Stomach (tissue), 9 donors: Measurements from ENCODE around the gene CCNE1. TPM values are rescaled to one million over a fixed set of nuclear protein-coding genes. Genes with fewer than 3 reads are reported as not detected.

ENCODE experiments used
- DNase-seq, 2 donors: peaks; one replicate each; pipeline versions ENCODE4 v3.0.0 to v3.0.0-alpha.2; 2013 to 2019
- H3K27ac ChIP-seq, 5 donors: fragments of 200-600 bp in 4 of 5; sonication (generic) in 4 of 5; one replicate each; pipeline ENCODE4 v1.5.1; 2013 to 2019; ENCODE audit warnings: mild to moderate bottlenecking in 1 of 5, moderate library complexity in 1 of 5
- H3K27me3 ChIP-seq, 3 donors: fragments of 200-600 bp; sonication (generic); one replicate each; pipeline ENCODE4 v1.5.1; 2017 to 2019; ENCODE audit warnings: mixed run types in 1 of 3
- H3K36me3 ChIP-seq, 4 donors: fragments of 200-600 bp; sonication (generic); 1 replicate in 3 of 4; 2 replicates in 1 of 4; pipeline ENCODE4 v1.5.1; 2016 to 2019
- H3K4me1 ChIP-seq, 4 donors: fragments of 200-600 bp; sonication (generic); one replicate each; pipeline ENCODE4 v1.5.1; 2016 to 2019
- H3K4me3 ChIP-seq, 4 donors: fragments of 200-600 bp; sonication (generic) in 3 of 4; one replicate each; pipeline ENCODE4 v1.5.1; 2016 to 2019; ENCODE audit warnings: mild to moderate bottlenecking in 1 of 4
- H3K9me3 ChIP-seq, 4 donors: fragments of 200-600 bp; sonication (generic); one replicate each; pipeline ENCODE4 v1.5.1; 2016 to 2019
- EP300 ChIP-seq: sonication (generic); formaldehyde crosslinking; IDR thresholded peaks from one replicate; pipeline ENCODE4 v1.6.1; 2017; ENCODE audit warnings: antibody characterized with exemption
- POLR2A ChIP-seq, 4 donors: fragments of 450-650 bp; IDR thresholded peaks; one replicate each; pipeline ENCODE4 v1.6.1; 2016; ENCODE audit warnings: antibody characterized with exemption in 4 of 4, control low read depth in 2 of 4, mild to moderate bottlenecking in 1 of 4, moderate library complexity in 1 of 4
- POLR2AphosphoS5 ChIP-seq, 3 donors: sonication (generic); formaldehyde crosslinking; IDR thresholded peaks; one replicate each; pipeline ENCODE4 v1.6.1; 2016; ENCODE audit warnings: antibody characterized with exemption in 3 of 3
- WGBS, 5 donors: extraction: QIAGEN DNeasy Blood & Tissue Kit in 3 of 5; methylation state at CpG; one replicate each; pipeline versions ENCODE4 v1.1.5 to v1.1.7; 2013 to 2018; 5-methylcytosine and 5-hydroxymethylcytosine counted together
- intact Hi-C: fragments of 100-400 bp; cut with DNase I; formaldehyde crosslinking; loops from one replicate; pipeline ENCODE4 v1.15.1; 2023; ENCODE audit warnings: low total_unique reads
- polyA plus RNA-seq, 3 donors: library from polyadenylated mRNA; stranded (reverse); fragments of 200-250 nt; gene quantifications; one replicate each; pipeline ENCODE4 v1.2.3, GENCODE V29; 2013
- total RNA-seq, 5 donors: library from RNA; depleted of rRNA; stranded (reverse); fragments of >200 nt; gene quantifications; one replicate each; pipeline versions ENCODE4 v1.1.0 to v1.2.3, GENCODE V29; 2014 to 2016
- TF ChIP-seq, protein P1 (sequence below), 7 experiments: fragments of 450-650 bp in 4 of 7; fragments of 200-600 bp in 3 of 7; sonication (generic) in 3 of 7; IDR thresholded peaks; one replicate each; pipeline ENCODE4 v1.5.1; 2016 to 2019; ENCODE audit warnings: antibody characterized with exemption in 7 of 7, control low read depth in 2 of 7, mild to moderate bottlenecking in 1 of 7
- donor health status: healthy with polysubstance abuse.
- donor health status: Bipolar disorder and iron deficiency.
- donor health status: healthy.

Gene CCNE1
- total and polyA plus RNA-seq, 8 donors, result 1.7 to 3.7 (median 3.1) TPM; not detected in 3

DNA sequence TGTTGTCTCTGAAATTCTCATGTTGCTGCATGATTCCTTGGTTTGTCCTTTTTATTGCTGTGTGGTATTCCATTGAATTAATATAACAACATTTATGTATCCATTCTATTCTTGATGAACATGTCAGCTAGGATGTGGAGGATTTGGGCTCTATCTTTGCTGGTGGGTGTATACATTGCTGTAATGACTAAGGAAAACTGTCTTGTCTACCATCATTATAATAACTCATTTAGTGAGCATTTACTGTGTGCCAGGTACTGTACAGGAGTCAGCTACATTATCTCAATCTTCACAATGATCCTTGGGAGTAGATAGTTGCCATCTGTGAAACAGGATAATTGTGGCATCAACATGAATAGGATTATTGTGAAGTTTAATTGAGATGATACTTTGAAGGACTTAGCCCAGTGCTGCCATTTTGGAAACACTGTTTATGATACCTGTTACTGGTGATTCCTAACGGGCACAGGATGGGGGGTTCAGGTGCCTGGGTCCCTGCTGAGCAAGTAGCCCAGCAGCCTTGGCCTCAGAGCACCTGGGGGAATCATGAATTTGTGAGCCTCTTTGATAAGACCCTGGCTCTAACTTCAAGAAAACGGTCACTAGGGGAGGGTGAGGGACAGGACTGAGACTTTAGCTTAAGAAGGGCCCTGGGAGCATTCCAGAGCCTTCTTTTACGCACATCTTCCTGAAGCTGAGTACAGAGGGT lies 1.8 kb upstream of the CCNE1 start:
- TF ChIP-seq POLR2A (IDR thresholded peaks at IDR 0.05) (no peak), EP300 (no peak), POLR2AphosphoS5 (IDR thresholded peaks at IDR 0.05) (no peak)
- TF ChIP-seq, protein P1, sequence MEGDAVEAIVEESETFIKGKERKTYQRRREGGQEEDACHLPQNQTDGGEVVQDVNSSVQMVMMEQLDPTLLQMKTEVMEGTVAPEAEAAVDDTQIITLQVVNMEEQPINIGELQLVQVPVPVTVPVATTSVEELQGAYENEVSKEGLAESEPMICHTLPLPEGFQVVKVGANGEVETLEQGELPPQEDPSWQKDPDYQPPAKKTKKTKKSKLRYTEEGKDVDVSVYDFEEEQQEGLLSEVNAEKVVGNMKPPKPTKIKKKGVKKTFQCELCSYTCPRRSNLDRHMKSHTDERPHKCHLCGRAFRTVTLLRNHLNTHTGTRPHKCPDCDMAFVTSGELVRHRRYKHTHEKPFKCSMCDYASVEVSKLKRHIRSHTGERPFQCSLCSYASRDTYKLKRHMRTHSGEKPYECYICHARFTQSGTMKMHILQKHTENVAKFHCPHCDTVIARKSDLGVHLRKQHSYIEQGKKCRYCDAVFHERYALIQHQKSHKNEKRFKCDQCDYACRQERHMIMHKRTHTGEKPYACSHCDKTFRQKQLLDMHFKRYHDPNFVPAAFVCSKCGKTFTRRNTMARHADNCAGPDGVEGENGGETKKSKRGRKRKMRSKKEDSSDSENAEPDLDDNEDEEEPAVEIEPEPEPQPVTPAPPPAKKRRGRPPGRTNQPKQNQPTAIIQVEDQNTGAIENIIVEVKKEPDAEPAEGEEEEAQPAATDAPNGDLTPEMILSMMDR (IDR thresholded peaks at IDR 0.05), result no peak
- Histone ChIP-seq H3K27me3 (no peaks in the 10 kb centered on the region), H3K4me1 (peaks cover 10 to 23% (median 17%) of the 10 kb centered on the region in 4 donors), H3K27ac (peak overlapping the region in 2 of 5 donors; percentile 9 to 80), H3K36me3 (no peaks in the 10 kb centered on the region), H3K4me3 (no peak overlapping the region), H3K9me3 (no peaks in the 10 kb centered on the region)
- intact Hi-C loops, result loop anchor here (5.0 kb wide), 1 partner anchor 37 kb away; no protein-coding TSS in a partner anchor
- 78 to 88% (median 80%) methylated on average over 3 of the region's 3 CpGs for WGBS, 5 donors
- DNase-seq, result no peak

DNA sequence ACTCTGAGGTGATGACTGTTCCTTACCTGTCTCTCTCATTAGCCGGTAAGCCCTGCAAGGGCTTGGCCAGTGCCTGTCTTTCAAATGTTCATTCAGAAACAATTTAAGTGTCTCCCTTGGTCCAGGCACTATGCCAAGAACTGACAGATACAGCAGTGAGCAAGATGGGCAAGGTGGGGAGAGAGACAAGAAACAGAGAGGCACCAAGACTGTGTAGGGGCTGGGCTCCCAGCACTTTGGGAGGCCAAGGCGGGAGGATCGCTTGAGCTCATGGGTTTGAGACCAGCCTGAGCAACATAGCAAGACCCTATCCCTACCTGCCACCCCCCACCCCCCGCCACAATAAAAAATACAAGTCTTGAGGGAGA lies 1.3 kb upstream of the CCNE1 start:
- Histone ChIP-seq H3K9me3 (no peaks in the 10 kb centered on the region), H3K4me1 (peaks cover 10 to 22% (median 15%) of the 10 kb centered on the region in 4 donors), H3K36me3 (no peaks in the 10 kb centered on the region), H3K27ac (peak overlapping the region in 2 of 5 donors; percentile 9 to 80), H3K4me3 (no peak overlapping the region), H3K27me3 (no peaks in the 10 kb centered on the region)
- WGBS, 5 donors, result 77 to 92% (median 91%) methylated on average over 4 of the region's 4 CpGs
- DNase-seq, result peak in 1 of 2 donors; percentile 57
- TF ChIP-seq POLR2A (IDR thresholded peaks at IDR 0.05), result no peak
- TF ChIP-seq, protein P1 (IDR thresholded peaks at IDR 0.05), result no peak
- no peak for TF ChIP-seq POLR2AphosphoS5 (IDR thresholded peaks at IDR 0.05)
- TF ChIP-seq EP300, result no peak
- intact Hi-C loops, result loop anchor here (5.0 kb wide), 1 partner anchor 37 kb away; no protein-coding TSS in a partner anchor

DNA sequence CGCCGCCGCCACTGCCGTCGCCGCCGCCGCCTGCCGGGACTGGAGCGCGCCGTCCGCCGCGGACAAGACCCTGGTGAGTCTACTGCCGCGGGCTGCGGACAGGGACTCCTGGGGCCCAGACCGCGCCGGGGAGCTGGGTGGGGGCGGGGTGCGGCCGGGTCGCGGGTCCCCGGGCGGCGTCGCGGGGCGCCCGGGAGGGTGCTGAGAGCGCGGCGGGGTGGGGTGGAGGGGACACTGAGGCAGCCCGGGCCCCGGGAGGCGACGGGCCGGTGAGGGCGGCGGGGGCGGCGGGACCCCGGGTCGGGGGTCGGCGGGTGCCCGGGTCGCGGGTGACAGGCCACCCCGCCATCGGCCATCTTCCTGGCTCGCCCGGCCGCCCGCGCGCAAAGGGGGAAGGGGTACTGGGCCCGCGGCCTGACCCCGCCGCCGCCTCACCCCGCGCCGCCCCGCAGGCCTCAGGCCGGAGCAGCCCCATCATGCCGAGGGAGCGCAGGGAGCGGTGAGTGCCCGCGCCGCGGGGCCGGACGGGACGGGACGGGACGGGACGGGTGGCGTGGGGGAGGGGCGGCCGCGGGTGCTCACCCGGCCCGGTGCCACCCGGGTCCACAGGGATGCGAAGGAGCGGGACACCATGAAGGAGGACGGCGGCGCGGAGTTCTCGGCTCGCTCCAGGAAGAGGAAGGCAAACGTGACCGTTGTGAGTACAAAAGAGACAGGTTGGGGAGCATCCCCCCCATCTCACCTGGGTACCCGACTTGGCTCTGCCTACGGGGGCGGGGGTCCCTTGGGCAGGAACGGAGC lies 489 bp downstream of the CCNE1 start:
- H3K4me1 ChIP-seq, result peaks cover 10 to 19% (median 15%) of the 10 kb centered on the region in 4 donors
- no peaks in the 10 kb centered on the region for H3K36me3 ChIP-seq
- peak overlapping the region in 2 of 5 donors; percentile 67 to 69 for H3K27ac ChIP-seq
- H3K4me3 ChIP-seq, result peak overlapping the region; percentile 57 to 79 (median 63)
- intact Hi-C loops, result loop anchor here (5.0 kb wide), 1 partner anchor 35 kb away; no protein-coding TSS in a partner anchor
- H3K9me3 ChIP-seq, result no peaks in the 10 kb centered on the region
- TF ChIP-seq, protein P1 (IDR thresholded peaks at IDR 0.05), result no peak
- no peak for TF ChIP-seq POLR2A (IDR thresholded peaks at IDR 0.05)
- TF ChIP-seq POLR2AphosphoS5 (IDR thresholded peaks at IDR 0.05), result no peak
- TF ChIP-seq EP300, result no peak
- DNase-seq, result peak; percentile 27 to 40
- H3K27me3 ChIP-seq, result no peaks in the 10 kb centered on the region
- 2 to 7% (median 4%) methylated on average over 19 to 102 of the region's 104 CpGs for WGBS, 5 donors

DNA sequence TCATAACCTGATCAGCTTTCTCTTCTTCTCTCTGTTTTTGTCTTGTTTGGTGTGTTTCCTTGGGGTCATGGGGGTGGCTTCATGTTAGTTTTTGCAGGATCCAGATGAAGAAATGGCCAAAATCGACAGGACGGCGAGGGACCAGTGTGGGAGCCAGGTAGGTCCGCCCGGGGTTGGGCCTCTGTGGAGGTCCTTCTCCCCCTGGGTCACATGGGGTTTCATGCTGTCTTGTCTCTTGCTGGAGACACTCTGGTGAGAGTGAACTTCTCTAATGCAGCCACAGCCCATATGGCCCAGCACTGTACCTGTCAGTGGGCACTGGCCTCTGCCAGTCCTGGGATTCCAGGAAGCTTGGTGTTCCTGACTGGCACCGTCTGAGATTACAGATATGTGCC lies 1.1 kb downstream of the CCNE1 start:
- intact Hi-C loops, result loop anchor here (5.0 kb wide), 1 partner anchor 34 kb away; no protein-coding TSS in a partner anchor
- no peak for DNase-seq
- Histone ChIP-seq H3K27me3 (no peaks in the 10 kb centered on the region), H3K27ac (peak overlapping the region in 1 of 5 donors; percentile 69), H3K4me3 (peak overlapping the region; percentile 57 to 79 (median 63)), H3K9me3 (no peaks in the 10 kb centered on the region), H3K36me3 (no peaks in the 10 kb centered on the region), H3K4me1 (peaks cover 10 to 19% (median 15%) of the 10 kb centered on the region in 4 donors)
- WGBS, 5 donors, result 72 to 88% (median 82%) methylated on average over 6 of the region's 6 CpGs
- TF ChIP-seq POLR2A (IDR thresholded peaks at IDR 0.05) (no peak), EP300 (no peak), POLR2AphosphoS5 (IDR thresholded peaks at IDR 0.05) (no peak)
- TF ChIP-seq, protein P1 (IDR thresholded peaks at IDR 0.05), result no peak
